Ovary (tissue), 3 donors: ENCODE measurements around the gene HSPA6.

ENCODE experiments used
- CTCF ChIP-seq, 3 donors: fragments of 450-650 bp in 2 of 3; fragments of 200-600 bp in 1 of 3; IDR thresholded peaks; one replicate each; pipeline versions ENCODE4 v1.5.1 to v1.8.0; 2016 to 2022; ENCODE audit warnings: antibody characterized with exemption in 3 of 3, mild to moderate bottlenecking in 1 of 3
- EP300 ChIP-seq: sonication (generic); formaldehyde crosslinking; IDR thresholded peaks from one replicate; pipeline ENCODE4 v1.6.1; 2017; ENCODE audit warnings: antibody characterized with exemption
- POLR2A ChIP-seq: fragments of 450-650 bp; IDR thresholded peaks from one replicate; pipeline ENCODE4 v1.6.1; 2017; ENCODE audit warnings: antibody characterized with exemption, mild to moderate bottlenecking, moderate library complexity
- donor health status: DM: no; HTN: no; CAD: no.

DNA sequence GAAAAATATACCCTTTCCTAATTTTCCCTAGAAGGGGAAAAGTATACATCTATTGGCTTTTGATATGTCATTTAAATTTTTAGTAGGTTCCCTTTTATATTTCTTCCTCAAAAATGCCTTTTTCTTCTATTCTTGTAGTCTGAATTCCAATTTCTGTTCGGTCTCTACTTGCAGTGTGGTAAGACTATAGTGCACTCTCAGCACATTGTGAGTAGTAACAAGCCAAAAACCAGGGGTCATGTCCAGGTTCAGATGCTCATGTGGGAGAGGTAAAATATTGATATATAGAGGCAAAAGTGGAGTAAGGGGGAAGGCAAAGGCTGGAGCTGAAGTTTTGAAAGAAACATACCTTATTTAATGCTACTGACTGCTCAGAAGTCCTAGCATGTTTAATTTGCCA, 23.1 kb upstream of the HSPA6 start:
- TF ChIP-seq CTCF (IDR thresholded peaks at IDR 0.05) = no peak
- no peak for TF ChIP-seq POLR2A
- TF ChIP-seq EP300 = no peak
